T-helper 9 cell (primary cell): ENCODE data around the gene TMPRSS2.

Experiments
- DNase-seq: peaks from one replicate; pipeline ENCODE4 v3.0.0-alpha.2; 2020

TMPRSS2 gene

DNA sequence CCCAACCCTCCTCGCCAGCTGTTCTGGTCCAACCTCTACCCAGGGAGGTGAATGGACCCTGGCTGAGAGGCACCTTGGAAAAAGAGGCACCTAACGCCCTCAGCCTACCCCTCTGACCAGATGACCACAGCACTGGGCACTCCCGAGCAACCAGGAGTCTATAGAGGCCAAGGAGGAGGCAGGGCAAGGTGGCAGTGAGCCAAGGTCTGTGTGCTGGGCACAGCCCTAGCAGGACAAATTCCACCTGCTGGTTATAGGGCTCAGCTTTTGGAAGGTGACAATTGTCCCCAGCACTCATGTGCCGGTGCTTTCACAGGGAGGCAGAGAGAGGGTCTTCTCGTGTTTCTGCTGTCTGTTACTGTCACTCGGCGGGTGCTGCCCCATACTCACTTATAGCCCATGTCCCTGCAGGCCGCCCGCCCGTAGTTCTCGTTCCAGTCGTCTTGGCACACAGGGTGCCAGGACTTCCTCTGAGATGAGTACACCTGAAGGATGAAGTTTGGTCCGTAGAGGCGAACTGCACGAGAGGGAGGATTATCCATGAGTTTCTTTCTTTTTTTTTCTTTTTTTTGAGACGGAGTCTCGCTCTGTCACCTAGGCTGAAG, 27.8 kb downstream of the TMPRSS2 start:
- DNase-seq = no peak

DNA sequence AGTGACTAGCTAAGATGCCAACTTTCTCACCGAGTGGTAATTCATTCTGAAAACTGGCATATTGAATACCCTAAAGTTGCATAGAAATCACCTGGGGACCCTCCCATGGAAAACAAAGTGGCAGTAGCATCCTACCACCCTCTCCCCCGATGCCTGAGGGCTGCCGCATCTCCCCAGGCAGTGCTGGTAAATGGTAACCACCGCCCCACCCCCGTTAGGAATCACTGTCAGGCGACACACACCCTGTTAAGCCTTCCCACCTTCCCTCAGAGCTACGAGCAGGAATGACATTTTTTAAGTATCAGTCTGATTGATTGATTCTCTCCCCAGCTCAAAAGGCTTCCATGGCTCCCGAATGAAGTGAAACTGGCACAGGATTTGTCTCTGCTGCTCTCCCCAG, 28.3 kb downstream of the TMPRSS2 start:
- no peak for DNase-seq

DNA sequence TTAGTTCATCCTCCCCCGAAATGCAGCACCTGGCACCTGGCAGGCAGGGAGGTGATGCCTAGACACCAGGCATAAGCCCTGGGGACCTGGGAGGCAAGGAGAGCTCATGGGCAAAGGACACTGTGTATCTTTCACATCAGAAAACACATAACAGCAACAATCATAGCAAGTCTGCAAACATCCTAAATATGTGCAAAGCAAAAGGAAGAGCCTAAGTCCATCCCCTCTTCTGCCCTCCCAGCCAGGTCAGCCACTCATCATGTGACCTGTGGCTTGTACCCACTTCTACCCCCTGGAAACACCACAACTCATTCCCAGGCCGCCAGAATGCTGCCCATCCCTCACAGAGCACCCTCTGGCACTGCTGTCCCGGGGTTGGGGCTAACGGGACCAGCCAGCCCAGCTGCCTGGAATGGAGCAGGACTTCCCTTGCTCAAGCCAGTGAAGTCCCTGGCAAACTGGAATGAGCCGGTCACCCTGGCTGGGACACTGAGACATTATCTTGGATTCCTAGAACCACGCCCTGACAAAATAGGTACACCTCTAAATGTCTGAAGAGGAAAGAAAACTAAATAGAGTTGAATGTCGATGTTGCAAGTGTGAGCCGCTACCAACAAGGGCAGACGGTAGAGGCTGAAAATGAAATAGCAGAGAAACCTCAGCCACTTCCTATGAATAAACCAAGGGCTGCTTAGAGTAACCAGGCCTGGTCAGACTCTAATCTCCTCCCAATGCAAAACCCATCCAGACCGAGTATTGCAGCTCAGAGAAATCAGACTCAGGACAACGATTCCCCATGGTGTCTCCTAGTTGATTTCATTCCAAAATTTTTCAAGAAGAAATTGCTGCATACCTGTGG, 29.4 kb downstream of the TMPRSS2 start:
- DNase-seq = no peak

DNA sequence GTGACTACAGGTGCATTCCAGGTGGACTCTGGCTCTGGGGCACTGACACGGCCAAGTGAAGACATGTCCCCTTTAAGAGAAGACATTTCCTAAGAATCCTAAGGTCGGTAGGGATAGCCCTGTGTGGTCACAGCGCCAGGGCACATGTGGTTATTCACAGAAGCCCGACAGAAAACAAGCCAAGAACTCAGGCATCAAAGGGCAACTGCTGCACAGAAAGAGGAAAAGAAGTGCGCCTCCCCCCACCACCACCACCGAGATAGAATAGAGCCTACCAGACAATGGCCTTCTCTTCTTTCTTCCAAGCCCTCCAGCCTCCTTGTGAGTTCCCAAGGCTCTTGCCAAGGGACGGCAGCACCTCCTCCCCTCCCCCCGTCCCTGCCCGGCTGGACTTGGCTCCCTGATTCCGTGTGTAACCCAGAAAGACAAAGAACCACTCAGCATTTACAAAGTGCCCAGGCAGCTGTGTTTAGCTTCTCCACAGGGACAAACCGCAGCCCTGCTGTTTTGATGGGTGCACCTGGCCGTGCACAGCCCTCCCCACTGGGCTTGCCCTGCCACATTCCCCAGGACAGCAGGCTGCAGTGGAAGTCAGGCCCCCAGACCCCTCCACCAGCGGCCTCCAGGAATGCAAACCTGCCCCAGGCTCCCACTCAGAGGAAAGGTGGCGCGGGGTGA, 30.2 kb downstream of the TMPRSS2 start:
- no peak for DNase-seq

DNA sequence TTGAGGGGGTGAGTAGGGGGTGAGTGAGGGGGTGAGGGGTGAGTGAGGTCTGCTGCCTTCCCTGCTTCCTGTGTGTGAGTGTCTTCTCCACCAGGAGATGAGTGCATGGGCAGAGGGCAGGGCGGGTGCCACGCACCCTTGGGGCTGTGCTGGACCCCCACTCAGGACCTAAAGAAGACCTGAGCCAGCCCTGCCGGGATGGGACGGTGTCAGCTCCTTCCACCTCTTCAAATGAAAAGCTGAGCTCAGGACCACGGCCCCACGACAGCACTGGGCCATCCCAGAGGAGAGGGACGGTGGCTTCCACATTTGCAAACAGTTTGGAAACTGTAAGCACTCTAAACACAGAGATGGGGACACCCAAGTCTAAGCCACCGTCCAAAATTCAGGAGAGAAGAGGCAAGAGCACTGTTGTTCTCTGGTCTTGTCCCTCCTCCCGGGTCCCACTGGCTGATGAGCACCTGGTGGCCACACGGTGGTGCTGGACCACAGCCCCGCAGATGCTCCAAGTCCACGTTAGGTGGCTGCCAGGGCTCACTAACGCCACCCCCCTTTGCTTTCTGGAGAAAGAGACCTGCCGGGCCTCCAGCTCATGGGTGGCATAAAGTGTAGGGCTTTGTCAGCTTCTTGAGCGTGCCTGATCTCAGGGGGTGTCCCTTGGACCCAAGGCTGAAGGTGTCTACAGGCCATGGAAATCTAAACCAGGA, 32.1 kb downstream of the TMPRSS2 start:
- DNase-seq = no peak

DNA sequence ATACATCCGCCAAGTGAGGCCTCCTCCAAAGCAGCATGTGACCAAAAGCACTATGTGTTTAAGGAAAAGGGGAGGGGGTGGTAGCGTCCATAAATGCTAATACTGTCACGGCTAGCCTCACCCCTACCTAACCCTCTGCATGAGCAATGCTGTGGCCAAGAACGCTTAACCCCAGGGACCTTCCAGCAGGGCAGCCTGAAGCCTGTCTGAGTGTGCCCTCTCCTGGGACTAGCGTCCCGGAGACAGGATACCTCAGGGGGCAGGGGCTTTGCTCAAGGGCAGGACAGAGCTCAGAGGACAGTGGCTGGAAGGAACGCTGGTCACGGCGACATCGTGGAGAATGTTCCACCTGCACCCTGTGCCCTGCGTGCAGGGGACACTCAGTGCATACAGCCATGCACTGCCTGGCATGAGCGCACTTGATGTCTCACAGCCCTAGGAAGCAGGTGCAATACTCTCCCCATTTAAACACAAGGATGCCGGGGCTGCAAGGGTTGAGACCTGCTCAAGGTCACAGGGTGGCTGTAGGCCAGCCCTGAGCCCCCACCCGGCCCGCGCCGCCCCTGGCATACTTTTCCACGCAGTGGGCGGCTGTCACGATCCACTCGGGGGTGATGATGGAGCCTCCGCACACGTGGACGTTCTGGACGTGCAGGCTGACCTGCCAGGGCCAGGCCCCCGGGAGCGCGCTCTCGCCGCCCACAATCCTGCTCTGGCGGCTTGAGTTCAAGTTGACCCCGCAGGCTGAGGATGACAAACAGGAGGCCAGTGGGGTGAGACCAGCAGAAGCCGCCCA, 35.0 kb downstream of the TMPRSS2 start:
- no peak for DNase-seq

DNA sequence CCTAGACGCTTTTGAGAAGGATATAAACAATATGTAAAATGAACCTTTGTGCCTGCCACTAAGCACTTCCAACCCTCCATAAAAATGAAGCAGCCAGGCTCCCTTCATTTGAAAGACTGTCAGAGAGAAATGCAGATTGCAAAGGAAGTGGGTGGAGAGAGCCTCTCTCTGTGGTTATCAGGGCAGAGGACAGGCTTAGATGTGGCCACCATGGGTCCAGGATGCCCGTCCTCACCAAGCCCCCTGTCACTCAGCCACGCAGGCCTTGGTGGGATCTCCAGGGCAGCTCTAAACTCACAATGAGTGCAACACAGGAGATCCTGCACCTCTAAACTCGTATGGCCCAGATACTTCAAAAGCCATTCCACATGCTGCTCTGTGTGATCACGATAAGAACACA, 37.9 kb downstream of the TMPRSS2 start:
- no peak for DNase-seq

DNA sequence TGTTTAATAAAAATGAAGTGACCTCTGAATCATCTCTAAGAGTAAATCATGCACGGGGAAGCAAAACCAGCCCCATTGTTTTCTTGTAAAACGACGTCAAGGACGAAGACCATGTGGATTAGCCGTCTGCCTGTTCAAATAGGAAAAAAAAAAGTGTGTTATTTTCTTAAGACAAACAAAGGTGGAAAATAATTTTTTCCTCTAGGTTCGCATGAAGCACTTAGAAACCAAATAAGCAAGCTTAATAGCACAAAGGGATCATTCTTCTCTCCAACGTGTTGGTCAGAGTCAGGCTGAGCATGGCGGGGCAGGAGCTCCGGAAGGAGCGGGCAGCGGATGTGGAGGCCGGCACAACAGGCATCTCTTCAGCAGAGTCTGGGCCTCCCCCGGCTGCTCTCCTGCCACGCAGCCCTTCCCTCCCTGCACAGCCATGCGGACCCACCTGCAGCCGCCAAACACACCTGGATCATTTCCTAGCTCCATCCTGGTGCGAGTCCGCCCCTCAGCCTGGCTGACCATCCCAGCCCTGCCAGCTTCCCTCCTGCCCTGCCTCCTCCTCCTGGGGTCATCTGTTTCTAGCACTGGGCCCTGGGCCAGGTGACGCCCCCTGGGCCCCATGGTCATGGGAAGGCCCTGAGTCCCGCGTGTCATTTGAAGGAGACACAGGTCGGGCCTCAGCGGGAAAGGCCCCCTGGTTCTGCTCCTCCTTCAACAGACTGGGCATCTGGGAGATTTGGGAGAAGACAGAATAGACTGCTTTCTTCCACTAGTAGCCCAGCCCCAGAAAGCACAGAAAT, 41.7 kb downstream of the TMPRSS2 start:
- DNase-seq = no peak

DNA sequence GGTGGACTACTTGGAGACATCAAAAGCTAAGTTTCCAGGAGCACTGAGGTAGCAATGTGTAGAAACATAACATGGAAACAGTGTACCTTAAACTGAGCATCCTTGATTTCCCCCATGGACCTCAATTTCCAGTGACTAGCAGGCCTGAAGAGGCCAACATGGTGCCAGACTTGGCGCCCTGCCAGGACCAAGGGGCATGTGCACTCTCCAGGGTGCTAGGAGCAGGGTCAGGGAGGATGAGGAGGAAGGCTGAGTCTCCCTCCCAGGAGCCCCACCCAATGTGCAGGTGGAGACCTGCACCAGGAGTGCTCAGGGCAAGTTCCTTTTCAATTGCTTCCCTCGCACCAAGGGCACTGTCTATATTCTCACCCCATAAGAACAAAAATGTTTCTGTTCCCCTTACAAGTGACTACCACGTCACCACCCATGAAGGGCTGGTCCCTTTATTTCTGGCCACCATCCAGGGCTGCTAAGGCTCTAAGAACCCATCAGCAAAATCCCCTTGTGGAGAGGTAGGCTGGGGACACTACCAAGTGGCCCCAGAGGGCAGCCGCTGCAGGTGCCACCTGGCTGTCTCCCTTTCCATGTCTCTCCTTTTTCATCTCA, 42.7 kb downstream of the TMPRSS2 start:
- DNase-seq = no peak

DNA sequence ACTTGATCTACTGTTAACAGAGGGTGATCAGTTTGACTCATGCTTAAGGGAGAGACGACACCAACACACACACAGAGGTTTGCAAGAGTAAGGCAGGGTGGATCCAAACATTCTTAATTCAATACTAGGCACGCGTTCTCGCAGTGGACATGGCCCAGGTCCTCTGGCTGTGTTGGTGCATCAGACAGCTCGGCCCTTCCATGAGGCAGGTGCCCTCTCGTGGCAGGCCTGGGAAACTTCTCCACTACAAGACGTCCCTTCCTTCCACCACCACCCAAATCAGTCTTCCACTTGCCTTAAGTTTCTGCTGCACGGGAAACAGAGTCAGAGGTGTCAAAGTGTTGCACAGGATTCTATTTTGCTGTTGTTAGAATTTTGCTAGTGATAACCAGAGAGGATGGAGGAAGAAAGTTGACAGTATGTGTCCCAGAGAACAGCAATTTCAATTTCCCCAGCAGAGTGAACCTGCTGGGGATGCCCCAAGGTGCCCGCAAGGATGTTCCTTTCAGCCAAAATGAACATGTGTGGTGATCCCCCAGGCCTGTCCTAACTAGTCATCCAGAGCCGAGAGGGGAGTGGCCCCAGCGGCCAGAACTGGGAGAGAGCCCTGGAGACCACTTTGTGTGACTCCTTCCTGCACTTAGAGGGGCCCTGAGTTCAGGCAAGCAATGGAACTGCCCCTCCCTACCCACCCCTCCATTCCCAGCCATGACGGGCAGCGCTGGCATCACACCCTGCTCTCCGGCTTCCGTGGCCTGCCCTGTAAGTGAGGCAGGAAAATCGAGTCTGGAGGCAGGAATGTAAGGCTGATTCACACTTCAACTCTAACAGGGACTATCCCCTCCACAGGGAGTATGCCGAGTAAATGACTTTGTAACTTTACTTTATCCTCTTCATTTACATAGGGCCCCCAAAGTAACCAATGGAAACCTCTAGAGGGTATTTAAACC, 47.1 kb downstream of the TMPRSS2 start:
- DNase-seq = peak; percentile 45

DNA sequence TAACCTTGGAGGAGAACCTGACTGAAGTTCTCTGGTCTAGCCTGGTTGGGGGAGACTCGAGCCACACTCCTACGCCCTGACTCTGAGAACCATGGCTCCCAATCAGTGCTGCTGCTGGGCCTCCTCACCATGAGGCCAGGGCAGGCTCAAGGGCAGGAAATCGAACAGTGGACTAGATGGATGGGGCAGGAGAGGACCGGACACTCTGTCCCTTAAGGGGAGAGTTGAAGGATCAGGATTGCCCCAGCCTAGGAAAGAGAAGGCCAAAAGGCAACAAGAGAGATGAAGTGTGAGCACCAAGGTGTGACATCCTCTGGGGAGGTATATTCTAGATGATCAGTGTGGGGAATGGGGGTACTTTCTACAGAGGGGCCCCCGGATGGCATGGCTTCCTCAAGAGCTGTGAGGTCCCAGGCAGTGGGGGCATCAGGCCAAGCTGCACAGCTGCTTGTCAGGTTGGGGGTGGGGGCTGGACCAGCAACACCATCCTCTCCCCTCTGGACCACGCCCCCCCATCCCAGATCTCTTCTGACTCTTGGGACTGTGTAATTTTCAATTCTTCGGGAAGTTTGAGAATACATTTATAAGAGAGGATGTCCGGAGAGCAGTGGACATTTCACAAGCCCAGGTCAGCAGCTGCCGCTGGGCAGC, 47.9 kb downstream of the TMPRSS2 start:
- DNase-seq = no peak

DNA sequence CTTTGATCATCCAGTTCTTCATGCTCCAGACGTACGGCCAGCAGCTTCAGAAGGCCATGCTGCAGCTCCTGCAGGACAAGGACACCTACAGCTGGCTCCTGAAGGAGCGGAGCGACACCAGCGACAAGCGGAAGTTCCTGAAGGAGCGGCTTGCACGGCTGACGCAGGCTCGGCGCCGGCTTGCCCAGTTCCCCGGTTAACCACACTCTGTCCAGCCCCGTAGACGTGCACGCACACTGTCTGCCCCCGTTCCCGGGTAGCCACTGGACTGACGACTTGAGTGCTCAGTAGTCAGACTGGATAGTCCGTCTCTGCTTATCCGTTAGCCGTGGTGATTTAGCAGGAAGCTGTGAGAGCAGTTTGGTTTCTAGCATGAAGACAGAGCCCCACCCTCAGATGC, 49.4 kb downstream of the TMPRSS2 start:
- no peak for DNase-seq

DNA sequence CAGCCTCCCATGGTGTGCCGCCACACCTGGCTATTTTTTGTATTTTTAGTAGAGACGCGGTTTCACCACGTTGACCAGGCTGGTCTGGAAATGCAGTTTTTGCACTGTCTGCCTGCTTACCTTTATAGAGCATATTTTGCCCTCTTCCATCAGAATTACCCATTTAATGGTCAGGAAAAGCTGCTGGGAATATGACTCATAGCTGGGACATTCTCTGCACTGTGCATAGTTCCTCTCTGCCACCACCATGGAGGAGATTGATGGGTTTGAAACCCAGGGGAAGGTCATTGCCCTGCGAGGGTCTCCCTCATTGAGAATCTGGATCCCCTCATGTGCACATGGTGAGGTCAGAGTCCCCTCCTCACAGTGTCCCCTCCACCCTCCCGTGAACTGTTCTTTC, 49.8 kb downstream of the TMPRSS2 start:
- no peak for DNase-seq

DNA sequence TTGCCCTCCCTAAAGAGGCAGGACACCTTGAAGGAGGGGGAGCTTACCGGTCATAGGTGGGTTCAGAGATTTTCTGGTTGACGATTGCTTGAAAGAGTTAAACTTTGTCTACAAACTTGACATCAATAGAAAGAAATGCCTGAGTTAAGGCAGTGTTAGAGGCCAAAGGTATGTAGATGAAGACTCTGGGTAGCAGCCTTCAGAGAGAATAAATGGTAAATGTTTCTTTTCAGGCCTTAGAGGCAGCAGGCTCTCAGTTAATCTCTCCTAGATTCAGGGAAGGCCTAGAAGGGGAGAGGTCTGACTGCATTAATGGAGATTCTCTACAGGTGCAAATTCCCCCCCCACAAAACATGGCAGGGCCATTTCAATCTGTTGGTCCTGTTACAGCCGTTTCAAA, 54.2 kb downstream of the TMPRSS2 start:
- DNase-seq = no peak

DNA sequence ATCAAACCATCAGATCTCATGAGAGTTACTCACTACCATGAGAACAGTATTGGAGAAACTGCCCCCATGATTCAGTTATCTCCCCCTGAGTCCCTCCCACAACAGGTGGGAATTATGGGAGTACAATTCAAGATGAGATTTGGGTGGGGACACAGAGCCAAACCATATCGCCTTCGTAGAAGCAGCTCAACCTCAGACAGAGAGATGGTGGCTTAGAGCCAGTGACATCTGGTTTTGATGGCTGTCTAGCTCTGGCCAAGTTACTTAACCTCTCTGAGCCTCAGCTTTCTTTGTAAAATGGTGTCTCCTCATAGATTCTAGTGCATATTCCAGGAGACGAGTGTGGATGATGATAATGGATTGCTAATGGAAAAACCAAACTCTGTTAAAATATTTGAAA, 54.8 kb downstream of the TMPRSS2 start:
- no peak for DNase-seq

DNA sequence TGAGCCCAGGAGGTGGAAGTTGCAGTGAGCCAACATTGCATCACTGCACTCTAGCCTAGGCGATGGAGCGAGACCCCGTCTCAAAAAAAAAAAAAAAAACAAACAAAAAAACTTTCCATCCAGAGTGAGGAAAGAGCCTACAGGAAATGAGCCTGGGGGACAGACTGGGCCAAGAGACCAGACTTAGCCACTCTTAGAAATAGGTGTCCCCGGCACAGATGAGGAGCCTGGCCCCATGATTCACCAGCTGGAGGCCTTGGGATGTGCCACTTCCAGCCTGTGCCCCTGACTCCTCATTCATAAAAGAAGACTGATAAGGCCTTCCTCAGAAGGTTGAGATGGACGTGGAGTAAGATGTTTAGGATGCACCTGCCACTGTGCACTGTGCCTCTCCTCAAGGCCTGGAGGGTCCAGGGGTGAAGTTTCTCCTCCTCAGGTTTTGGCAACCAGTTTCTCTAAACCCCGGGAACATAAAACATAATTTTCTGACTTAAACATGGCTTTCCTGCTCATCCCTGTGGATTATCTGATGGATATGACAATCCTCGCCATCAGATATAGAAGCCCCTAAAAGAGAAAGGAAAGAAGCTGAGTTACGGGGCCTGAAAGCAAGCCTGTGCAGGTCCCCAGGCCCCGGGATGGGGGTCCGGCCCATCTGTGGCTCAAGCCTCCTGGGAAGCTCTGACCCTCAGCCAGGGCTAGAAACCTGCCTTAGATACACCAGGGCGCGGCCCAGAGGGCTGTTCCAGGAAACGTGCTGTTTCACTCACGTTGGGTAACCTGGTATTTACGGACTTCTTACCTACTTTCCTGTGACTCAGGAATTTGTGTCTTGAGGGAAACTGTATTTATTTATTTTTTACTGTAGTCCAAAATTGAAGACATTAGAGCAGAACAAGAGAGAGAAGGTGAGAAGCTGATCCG, 55.9 kb downstream of the TMPRSS2 start:
- DNase-seq = no peak

DNA sequence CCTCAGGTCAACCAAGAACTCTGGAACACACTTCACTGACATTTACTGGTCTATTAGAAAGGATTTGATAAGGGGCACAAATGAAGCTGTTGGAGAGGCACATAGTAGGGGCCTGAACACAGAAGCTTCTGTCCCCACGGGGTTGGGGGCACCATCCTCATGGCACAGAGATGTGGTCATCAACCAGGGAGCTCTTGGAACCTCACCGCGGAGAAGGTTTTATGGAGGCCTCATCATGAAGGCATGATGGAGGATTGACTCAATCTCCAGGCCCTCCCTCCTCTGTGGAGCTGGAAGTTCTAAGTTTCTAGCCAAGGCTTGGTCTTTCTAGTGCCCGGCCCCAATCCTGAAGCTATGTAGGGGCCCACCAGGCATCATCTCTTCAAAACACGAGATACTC, 58.3 kb downstream of the TMPRSS2 start:
- DNase-seq = no peak

DNA sequence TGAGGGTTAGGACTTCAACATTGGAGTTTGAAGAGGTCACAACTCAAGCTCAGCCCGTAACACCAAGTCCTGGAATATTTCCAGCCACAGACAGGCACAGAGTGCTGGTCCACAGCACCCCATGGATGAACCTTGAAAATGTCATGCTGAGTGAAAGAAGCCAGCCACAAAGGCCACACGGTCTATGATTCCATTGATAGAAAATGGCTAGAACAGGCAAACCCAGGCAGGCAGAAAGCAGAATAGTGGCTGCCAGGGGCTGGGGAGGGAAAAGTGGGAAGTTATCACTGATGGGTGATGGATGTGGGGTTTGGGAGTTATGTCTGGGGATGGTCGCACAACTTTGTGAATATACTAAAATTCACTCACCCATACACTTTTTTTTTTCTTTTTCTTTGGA, 60.6 kb downstream of the TMPRSS2 start:
- DNase-seq = no peak
